ENCODE measurements around the gene ACCS.

- TF ChIP-seq, protein P1, sequence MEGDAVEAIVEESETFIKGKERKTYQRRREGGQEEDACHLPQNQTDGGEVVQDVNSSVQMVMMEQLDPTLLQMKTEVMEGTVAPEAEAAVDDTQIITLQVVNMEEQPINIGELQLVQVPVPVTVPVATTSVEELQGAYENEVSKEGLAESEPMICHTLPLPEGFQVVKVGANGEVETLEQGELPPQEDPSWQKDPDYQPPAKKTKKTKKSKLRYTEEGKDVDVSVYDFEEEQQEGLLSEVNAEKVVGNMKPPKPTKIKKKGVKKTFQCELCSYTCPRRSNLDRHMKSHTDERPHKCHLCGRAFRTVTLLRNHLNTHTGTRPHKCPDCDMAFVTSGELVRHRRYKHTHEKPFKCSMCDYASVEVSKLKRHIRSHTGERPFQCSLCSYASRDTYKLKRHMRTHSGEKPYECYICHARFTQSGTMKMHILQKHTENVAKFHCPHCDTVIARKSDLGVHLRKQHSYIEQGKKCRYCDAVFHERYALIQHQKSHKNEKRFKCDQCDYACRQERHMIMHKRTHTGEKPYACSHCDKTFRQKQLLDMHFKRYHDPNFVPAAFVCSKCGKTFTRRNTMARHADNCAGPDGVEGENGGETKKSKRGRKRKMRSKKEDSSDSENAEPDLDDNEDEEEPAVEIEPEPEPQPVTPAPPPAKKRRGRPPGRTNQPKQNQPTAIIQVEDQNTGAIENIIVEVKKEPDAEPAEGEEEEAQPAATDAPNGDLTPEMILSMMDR (IDR thresholded peaks at IDR 0.05), result no peak
- TF ChIP-seq TP53 (CRISPR knock-in tag; IDR thresholded peaks at IDR 0.05), result no peak
- no peak for TF ChIP-seq CHD4 (IDR thresholded peaks at IDR 0.05; ENCODE audit: borderline replicate concordance)
- no peak for TF ChIP-seq EHF (CRISPR knock-in tag; IDR thresholded peaks at IDR 0.05)
- no peak for TF ChIP-seq NFE2L2 (conservative IDR thresholded peaks at IDR 0.05; ENCODE audit: low read length)
- TF ChIP-seq KDM1A (IDR thresholded peaks at IDR 0.05; ENCODE audit: low read depth), result no peak
- no peak for TF ChIP-seq POLR2A (IDR thresholded peaks at IDR 0.05; ENCODE audit: low read length)
- TF ChIP-seq, protein P2, sequence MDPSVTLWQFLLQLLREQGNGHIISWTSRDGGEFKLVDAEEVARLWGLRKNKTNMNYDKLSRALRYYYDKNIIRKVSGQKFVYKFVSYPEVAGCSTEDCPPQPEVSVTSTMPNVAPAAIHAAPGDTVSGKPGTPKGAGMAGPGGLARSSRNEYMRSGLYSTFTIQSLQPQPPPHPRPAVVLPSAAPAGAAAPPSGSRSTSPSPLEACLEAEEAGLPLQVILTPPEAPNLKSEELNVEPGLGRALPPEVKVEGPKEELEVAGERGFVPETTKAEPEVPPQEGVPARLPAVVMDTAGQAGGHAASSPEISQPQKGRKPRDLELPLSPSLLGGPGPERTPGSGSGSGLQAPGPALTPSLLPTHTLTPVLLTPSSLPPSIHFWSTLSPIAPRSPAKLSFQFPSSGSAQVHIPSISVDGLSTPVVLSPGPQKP (IDR thresholded peaks at IDR 0.05; ENCODE audit: low read depth, low read length), result no peak
- TF ChIP-seq NR3C1 (IDR thresholded peaks at IDR 0.05), result no peak
Observed at GRCh38 chr11:44096360-44097185, 30.5 kb downstream of the ACCS start.
